Aorta (tissue), 5 donors: Measurements from ENCODE around the gene FRMD4A. TPM values are rescaled to one million over a fixed set of nuclear protein-coding genes. Genes with fewer than 3 reads are reported as not detected.
"Not testable (repeated sequence)": the region's sequence is repeated elsewhere in the genome, so short reads cannot be mapped to it uniquely, and the experiment has no call there.

ENCODE experiments used
- ATAC-seq: fragments of 200-7000 bp; cut with Tn5 transposase; one replicate; pipeline ENCODE4 v1.9.1; 2022; ENCODE audit warnings: moderate library complexity; ENCODE audit not compliant: low FRiP score
- DNase-seq, 2 donors: peaks; one replicate each; pipeline ENCODE4 v3.0.0-alpha.2; 2020
- H3K27ac ChIP-seq, 2 donors: one replicate each; pipeline ENCODE4 v1.5.1; 2013; ENCODE audit warnings: low read length in 2 of 2, mild to moderate bottlenecking in 2 of 2, moderate library complexity in 2 of 2, control low read depth in 1 of 2, inconsistent platforms in 1 of 2, low read depth in 1 of 2
- H3K27me3 ChIP-seq, 2 donors: one replicate each; pipeline ENCODE4 v1.6.1; 2013; ENCODE audit warnings: control low read depth in 1 of 2, low read length in 1 of 2, mild to moderate bottlenecking in 1 of 2, moderate library complexity in 1 of 2; ENCODE audit not compliant: insufficient read depth in 2 of 2, control insufficient read depth in 1 of 2
- H3K36me3 ChIP-seq, 2 donors: one replicate each; pipeline ENCODE4 v1.6.1; 2013; ENCODE audit warnings: control low read depth in 1 of 2, low read length in 1 of 2, mild to moderate bottlenecking in 1 of 2; ENCODE audit not compliant: insufficient read depth in 2 of 2, control insufficient read depth in 1 of 2
- H3K4me1 ChIP-seq, 2 donors: one replicate each; pipeline ENCODE4 v1.6.1; 2013; ENCODE audit warnings: low read length in 2 of 2, control low read depth in 1 of 2, mild to moderate bottlenecking in 1 of 2, moderate library complexity in 1 of 2; ENCODE audit not compliant: insufficient read depth in 2 of 2, control insufficient read depth in 1 of 2
- H3K4me3 ChIP-seq, 2 donors: one replicate each; pipeline ENCODE4 v1.5.1; 2013; ENCODE audit warnings: low read length in 2 of 2, control low read depth in 1 of 2, mild to moderate bottlenecking in 1 of 2
- H3K9me3 ChIP-seq: one replicate; pipeline ENCODE4 v1.6.1; 2013; ENCODE audit warnings: mild to moderate bottlenecking, low read length; ENCODE audit not compliant: control insufficient read depth
- WGBS, 2 donors: extraction: QIAGEN DNeasy Blood & Tissue Kit; methylation state at CpG; one replicate each; pipeline ENCODE4 v1.1.7; 2013; 5-methylcytosine and 5-hydroxymethylcytosine counted together
- intact Hi-C, 2 donors: fragments of 100-400 bp; cut with DNase I; formaldehyde crosslinking; loops; one replicate each; pipeline versions ENCODE4 v1.14.2 to v1.15.0; 2022
- polyA plus RNA-seq, 2 donors: library from polyadenylated mRNA; stranded (reverse); fragments of 200-250 nt; gene quantifications; one replicate each; pipeline ENCODE4 v1.2.3, GENCODE V29; 2013
- total RNA-seq, 2 donors: library from RNA; stranded (reverse); fragmentation: NEBNext Ultra II Directional; extraction: Animal tissue kit (Norgen Biotek cat#: 25700); gene quantifications; one replicate each; pipeline ENCODE4 v1.2.1, GENCODE V29; 2021
- donor health status: healthy with polysubstance abuse.
- donor health status: Bipolar disorder and iron deficiency.
- donor health status: DM: no; HTN: no; CAD: no.
- donor health status: DM: no; HTN: no; CAD: no.
- donor health status: DM: yes; HTN: yes; CAD: no.

Gene FRMD4A
- total and polyA plus RNA-seq, 4 donors, result 11.4 to 65.6 (median 39.7) TPM

- Histone ChIP-seq H3K9me3 (no peaks in the 10 kb centered on the region), H3K27ac (peak overlapping the region; percentile 46 to 70), H3K4me1 (peaks cover 2 to 4% of the 10 kb centered on the region in 2 donors), H3K36me3 (no peaks in the 10 kb centered on the region), H3K4me3 (no peak overlapping the region), H3K27me3 (no peaks in the 10 kb centered on the region)
- DNase-seq (no peak), ATAC-seq (peak; percentile 83)
- WGBS, 2 donors, result 31 to 33% methylated on average over 6 of the region's 6 CpGs
- intact Hi-C loops, result no loop called here
These were observed 406.5 kb downstream of the FRMD4A start for GRCh38 chr10:13924040-13924725.

GRCh38 chr10:13922586-13922985, 408.1 kb downstream of the FRMD4A start:
- Histone ChIP-seq H3K4me1 (peaks cover 0 to 4% of the 10 kb centered on the region in 2 donors), H3K27me3 (no peaks in the 10 kb centered on the region), H3K9me3 (no peaks in the 10 kb centered on the region), H3K36me3 (no peaks in the 10 kb centered on the region), H3K27ac (no peak overlapping the region), H3K4me3 (no peak overlapping the region)
- 6 to 9% methylated on average over 1 of the region's 1 CpG for WGBS, 2 donors
- DNase-seq (no peak), ATAC-seq (no peak)
- intact Hi-C loops, result no loop called here

- 53 to 55% methylated on average over 3 of the region's 3 CpGs for WGBS, 2 donors
- Histone ChIP-seq H3K9me3 (no peaks in the 10 kb centered on the region), H3K4me1 (peaks cover 0 to 4% of the 10 kb centered on the region in 2 donors), H3K36me3 (no peaks in the 10 kb centered on the region), H3K27me3 (no peaks in the 10 kb centered on the region), H3K4me3 (no peak overlapping the region), H3K27ac (no peak overlapping the region)
- DNase-seq (no peak), ATAC-seq (no peak)
- intact Hi-C loops, result no loop called here
These were observed 408.8 kb downstream of the FRMD4A start for GRCh38 chr10:13921941-13922340.

GRCh38 chr10:13921131-13921530, 409.6 kb downstream of the FRMD4A start:
- H3K36me3 ChIP-seq, H3K4me3 ChIP-seq, H3K9me3 ChIP-seq, H3K4me1 ChIP-seq, ATAC-seq, H3K27ac ChIP-seq, H3K27me3 ChIP-seq, intact Hi-C loops, DNase-seq: not testable (repeated sequence)
- WGBS, 2 donors, result 55 to 78% methylated on average over 3 of the region's 3 CpGs

- no peaks in the 10 kb centered on the region for H3K9me3 ChIP-seq
- no peaks in the 10 kb centered on the region for H3K27me3 ChIP-seq
- no peaks in the 10 kb centered on the region for H3K36me3 ChIP-seq
- intact Hi-C loops, result no loop called here
- no peak overlapping the region for H3K4me3 ChIP-seq
- no peak overlapping the region for H3K27ac ChIP-seq
- ATAC-seq (no peak), DNase-seq (no peak)
- H3K4me1 ChIP-seq, result peaks cover 0 to 4% of the 10 kb centered on the region in 2 donors
- WGBS, 2 donors, result 5 to 12% methylated on average over 3 of the region's 3 CpGs
These were observed 410.3 kb downstream of the FRMD4A start for GRCh38 chr10:13920465-13920864.

- H3K4me1 ChIP-seq, result peaks cover 0 to 4% of the 10 kb centered on the region in 2 donors
- H3K4me3 ChIP-seq, result no peak overlapping the region
- ATAC-seq (no peak), DNase-seq (no peak)
- no peaks in the 10 kb centered on the region for H3K9me3 ChIP-seq
- no peaks in the 10 kb centered on the region for H3K27me3 ChIP-seq
- H3K36me3 ChIP-seq, result no peaks in the 10 kb centered on the region
- intact Hi-C loops, result no loop called here
- 0 to 9% methylated on average over 1 of the region's 1 CpG for WGBS, 2 donors
- H3K27ac ChIP-seq, result no peak overlapping the region
These were observed 410.7 kb downstream of the FRMD4A start for GRCh38 chr10:13920031-13920430.

GRCh38 chr10:13917791-13918190, 412.9 kb downstream of the FRMD4A start:
- intact Hi-C loops, result no loop called here
- Histone ChIP-seq H3K4me1 (no peaks in the 10 kb centered on the region), H3K36me3 (no peaks in the 10 kb centered on the region), H3K27me3 (no peaks in the 10 kb centered on the region), H3K4me3 (no peak overlapping the region), H3K9me3 (no peaks in the 10 kb centered on the region), H3K27ac (no peak overlapping the region)
- ATAC-seq (no peak), DNase-seq (no peak)
- 88 to 94% methylated on average over 3 of the region's 3 CpGs for WGBS, 2 donors

- Histone ChIP-seq H3K9me3 (no peaks in the 10 kb centered on the region), H3K27ac (no peak overlapping the region), H3K4me3 (no peak overlapping the region), H3K27me3 (no peaks in the 10 kb centered on the region), H3K36me3 (no peaks in the 10 kb centered on the region), H3K4me1 (no peaks in the 10 kb centered on the region)
- WGBS, 2 donors, result 80% methylated on average over 4 of the region's 4 CpGs
- no peak for DNase-seq
- intact Hi-C loops, result no loop called here
- no peak for ATAC-seq
These were observed 414.3 kb downstream of the FRMD4A start for GRCh38 chr10:13916384-13916947.

GRCh38 chr10:13915710-13916109, 415.0 kb downstream of the FRMD4A start:
- no peaks in the 10 kb centered on the region for H3K36me3 ChIP-seq
- H3K27ac ChIP-seq, result no peak overlapping the region
- H3K4me3 ChIP-seq, result no peak overlapping the region
- DNase-seq (no peak), ATAC-seq (no peak)
- no peaks in the 10 kb centered on the region for H3K27me3 ChIP-seq
- intact Hi-C loops, result no loop called here
- 87 to 97% methylated on average over 7 of the region's 7 CpGs for WGBS, 2 donors
- H3K4me1 ChIP-seq, result no peaks in the 10 kb centered on the region
- H3K9me3 ChIP-seq, result no peaks in the 10 kb centered on the region
